Tibial nerve (tissue), 4 donors: Measurements from ENCODE around the gene SGSM1. TPM values are rescaled to one million over a fixed set of nuclear protein-coding genes. Genes with fewer than 3 reads are reported as not detected.

Experiments
- DNase-seq, 2 donors: peaks; one replicate each; pipeline ENCODE4 v3.0.0-alpha.2; 2019; ENCODE audit warnings: low spot score in 2 of 2
- H3K27ac ChIP-seq, 4 donors: fragments of 200-600 bp; sonication (generic) in 3 of 4; one replicate each; pipeline ENCODE4 v1.5.1; 2017 to 2019; ENCODE audit warnings: mild to moderate bottlenecking in 1 of 4
- H3K27me3 ChIP-seq, 2 donors: fragments of 200-600 bp; sonication (generic) in 1 of 2; one replicate each; pipeline versions ENCODE4 v1.5.1 to v1.6.0; 2017 to 2019
- H3K36me3 ChIP-seq, 3 donors: fragments of 200-600 bp; sonication (generic); one replicate each; pipeline ENCODE4 v1.5.1; 2018 to 2019
- H3K4me1 ChIP-seq, 4 donors: fragments of 200-600 bp; sonication (generic) in 3 of 4; one replicate each; pipeline ENCODE4 v1.5.1; 2017 to 2019
- H3K4me3 ChIP-seq, 4 donors: fragments of 200-600 bp; sonication (generic) in 3 of 4; one replicate each; pipeline ENCODE4 v1.5.1; 2017 to 2019; ENCODE audit warnings: mild to moderate bottlenecking in 1 of 4, moderate library complexity in 1 of 4
- H3K9me3 ChIP-seq, 4 donors: fragments of 200-600 bp; sonication (generic) in 3 of 4; one replicate each; pipeline ENCODE4 v1.5.1; 2017 to 2019
- CTCF ChIP-seq, 5 experiments: fragments of 200-600 bp in 3 of 5; fragments of 450-650 bp in 2 of 5; sonication (generic) in 3 of 5; IDR thresholded peaks; one replicate each; pipeline ENCODE4 v1.5.1; 2016 to 2019; ENCODE audit warnings: antibody characterized with exemption in 5 of 5, mild to moderate bottlenecking in 3 of 5, moderate library complexity in 2 of 5
- EP300 ChIP-seq, 2 donors: sonication (generic); formaldehyde crosslinking; IDR thresholded peaks; one replicate each; pipeline ENCODE4 v1.6.1; 2017; ENCODE audit warnings: antibody characterized with exemption in 2 of 2, mild to moderate bottlenecking in 1 of 2
- POLR2A ChIP-seq, 2 donors: fragments of 450-650 bp; IDR thresholded peaks; one replicate each; pipeline ENCODE4 v1.6.1; 2017; ENCODE audit warnings: antibody characterized with exemption in 2 of 2, mild to moderate bottlenecking in 2 of 2, moderate library complexity in 2 of 2
- WGBS, 2 donors: methylation state at CpG; one replicate each; pipeline ENCODE4 v1.1.5; 2018; 5-methylcytosine and 5-hydroxymethylcytosine counted together
- total RNA-seq, 4 donors: library from RNA; depleted of rRNA; stranded (reverse); fragments of >200 nt; gene quantifications; one replicate each; pipeline ENCODE4 v1.1.0, GENCODE V29; 2016

SGSM1 gene
- total RNA-seq, 4 donors from 2014 or later = 0.22 to 1.5 (median 0.70) TPM

- H3K4me3 ChIP-seq = no peak overlapping the region
- no peak overlapping the region for H3K27ac ChIP-seq
- H3K27me3 ChIP-seq = no peaks in the 10 kb centered on the region
- 67 to 71% methylated on average over 3 of the region's 3 CpGs for WGBS, 2 donors
- DNase-seq = no peak
- no peaks in the 10 kb centered on the region for H3K9me3 ChIP-seq
- H3K36me3 ChIP-seq = no peaks in the 10 kb centered on the region
- TF ChIP-seq EP300 (IDR thresholded peaks at IDR 0.05) (no peak), POLR2A (IDR thresholded peaks at IDR 0.05) (no peak), CTCF (IDR thresholded peaks at IDR 0.05) (no peak)
- peaks cover 0 to 9% (median 4%) of the 10 kb centered on the region in 4 donors for H3K4me1 ChIP-seq
Measured at GRCh38 chr22:24824250-24824649, 18.2 kb downstream of the SGSM1 start.

- 87 to 91% methylated on average over 4 of the region's 4 CpGs for WGBS, 2 donors
- Histone ChIP-seq H3K9me3 (no peaks in the 10 kb centered on the region), H3K36me3 (no peaks in the 10 kb centered on the region), H3K27me3 (no peaks in the 10 kb centered on the region), H3K4me1 (peaks cover 0 to 7% (median 2%) of the 10 kb centered on the region in 4 donors), H3K27ac (no peak overlapping the region), H3K4me3 (no peak overlapping the region)
- TF ChIP-seq CTCF (IDR thresholded peaks at IDR 0.05) (no peak), POLR2A (IDR thresholded peaks at IDR 0.05) (no peak), EP300 (IDR thresholded peaks at IDR 0.05) (no peak)
- DNase-seq = no peak
Measured at GRCh38 chr22:24824915-24825314, 18.9 kb downstream of the SGSM1 start.

GRCh38 chr22:24826710-24827285 is 20.8 kb downstream of the SGSM1 start:
- DNase-seq = no peak
- no peaks in the 10 kb centered on the region for H3K36me3 ChIP-seq
- no peak overlapping the region for H3K4me3 ChIP-seq
- 88 to 89% methylated on average over 7 of the region's 7 CpGs for WGBS, 2 donors
- no peaks in the 10 kb centered on the region for H3K9me3 ChIP-seq
- no peaks in the 10 kb centered on the region for H3K27me3 ChIP-seq
- no peak overlapping the region for H3K27ac ChIP-seq
- H3K4me1 ChIP-seq = no peaks in the 10 kb centered on the region
- TF ChIP-seq POLR2A (IDR thresholded peaks at IDR 0.05) = no peak
- TF ChIP-seq CTCF (IDR thresholded peaks at IDR 0.05) = no peak
- TF ChIP-seq EP300 (IDR thresholded peaks at IDR 0.05) = no peak

GRCh38 chr22:24827296-24827695 is 21.3 kb downstream of the SGSM1 start:
- no peak for DNase-seq
- H3K27me3 ChIP-seq = no peaks in the 10 kb centered on the region
- TF ChIP-seq EP300 (IDR thresholded peaks at IDR 0.05) = no peak
- no peak for TF ChIP-seq CTCF (IDR thresholded peaks at IDR 0.05)
- no peak for TF ChIP-seq POLR2A (IDR thresholded peaks at IDR 0.05)
- no peak overlapping the region for H3K4me3 ChIP-seq
- no peaks in the 10 kb centered on the region for H3K4me1 ChIP-seq
- H3K36me3 ChIP-seq = no peaks in the 10 kb centered on the region
- H3K27ac ChIP-seq = no peak overlapping the region
- H3K9me3 ChIP-seq = no peaks in the 10 kb centered on the region
- 76 to 81% methylated on average over 9 of the region's 9 CpGs for WGBS, 2 donors

- 49 to 56% methylated on average over 7 of the region's 7 CpGs for WGBS, 2 donors
- Histone ChIP-seq H3K4me3 (no peak overlapping the region), H3K27ac (no peak overlapping the region), H3K36me3 (no peaks in the 10 kb centered on the region), H3K9me3 (no peaks in the 10 kb centered on the region), H3K4me1 (no peaks in the 10 kb centered on the region), H3K27me3 (no peaks in the 10 kb centered on the region)
- no peak for DNase-seq
- TF ChIP-seq EP300 (IDR thresholded peaks at IDR 0.05) (no peak), CTCF (IDR thresholded peaks at IDR 0.05) (no peak), POLR2A (IDR thresholded peaks at IDR 0.05) (no peak)
Measured at GRCh38 chr22:24830205-24830979, 24.4 kb downstream of the SGSM1 start.
